IPS-18a (cell line): ENCODE measurements around the gene RAB4A.

Source experiments
- H3K27ac ChIP-seq: one replicate; pipeline ENCODE4 v1.5.1; 2013; ENCODE audit warnings: low read length
- H3K27me3 ChIP-seq: one replicate; pipeline ENCODE4 v1.6.1; 2013; ENCODE audit warnings: mild to moderate bottlenecking, low read length; ENCODE audit not compliant: control insufficient read depth, insufficient read depth
- H3K36me3 ChIP-seq: one replicate; pipeline ENCODE4 v1.6.1; 2013; ENCODE audit warnings: low read depth, low read length; ENCODE audit not compliant: control insufficient read depth
- H3K4me1 ChIP-seq: one replicate; pipeline ENCODE4 v1.6.1; 2013; ENCODE audit warnings: low read depth, low read length; ENCODE audit not compliant: control insufficient read depth
- H3K4me3 ChIP-seq: one replicate; pipeline ENCODE4 v1.5.1; 2013; ENCODE audit warnings: low read length
- H3K9ac ChIP-seq: one replicate; pipeline ENCODE4 v1.6.1; 2013; ENCODE audit warnings: mild to moderate bottlenecking, low read length, moderate library complexity
- H3K9me3 ChIP-seq: one replicate; pipeline ENCODE4 v1.6.1; 2013; ENCODE audit warnings: low read depth, low read length; ENCODE audit not compliant: control insufficient read depth

RAB4A gene

DNA sequence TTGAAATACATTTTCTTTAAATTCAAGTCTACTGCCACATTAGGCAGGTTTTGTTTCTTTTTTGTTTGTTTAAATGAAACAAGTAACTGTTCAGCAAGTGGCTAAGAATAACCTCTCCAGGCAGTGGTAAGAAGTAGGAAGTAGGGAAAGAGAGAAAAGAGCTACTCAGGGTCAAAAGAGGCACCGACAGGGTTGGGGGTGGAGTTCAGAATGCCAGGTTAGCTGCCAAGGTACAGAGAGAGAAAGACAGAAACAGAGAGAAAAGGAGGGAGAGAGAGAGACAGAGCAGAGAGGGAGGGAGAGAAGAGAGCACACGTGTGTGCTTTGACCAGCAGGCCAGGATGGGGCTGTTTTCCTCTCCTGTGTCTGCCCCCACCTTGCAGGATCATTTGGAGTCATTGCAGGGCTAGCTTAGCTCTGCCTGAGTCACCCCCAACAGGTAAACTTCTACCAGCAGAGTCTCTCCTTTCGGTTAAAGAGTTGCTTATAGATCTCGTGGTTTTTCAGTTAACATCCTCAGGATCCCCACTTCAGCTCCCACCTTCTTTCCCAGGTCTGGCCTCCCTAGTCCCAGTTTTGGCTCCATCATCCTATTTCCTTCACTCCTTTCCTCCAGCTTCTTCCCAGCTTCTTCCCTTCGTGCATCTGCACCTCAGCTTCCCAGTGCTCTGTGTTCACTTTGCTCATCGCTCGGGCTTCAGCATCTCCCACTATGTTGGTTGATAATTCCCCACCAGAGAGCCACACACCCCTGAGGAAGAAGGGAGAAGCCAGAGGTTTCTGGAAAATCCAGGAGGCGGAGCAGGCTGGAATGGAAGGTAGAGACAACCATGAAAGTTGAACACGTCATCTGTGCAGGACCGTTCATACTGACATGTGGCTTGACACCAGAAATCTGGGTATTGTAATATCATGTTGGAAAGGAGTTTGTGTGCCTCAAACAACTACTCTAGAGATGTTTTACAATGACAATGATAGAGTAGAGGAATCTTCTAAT, 21.8 kb upstream of the RAB4A start:
- no peaks in the 10 kb centered on the region for H3K27me3 ChIP-seq
- no peak overlapping the region for H3K27ac ChIP-seq
- H3K9ac ChIP-seq, result no peak overlapping the region

GRCh38 chr1:229249854-229250644, 20.9 kb upstream of the RAB4A start:
- Histone ChIP-seq H3K4me3 (no peak overlapping the region), H3K27ac (no peak overlapping the region), H3K9ac (no peak overlapping the region), H3K9me3 (no peaks in the 10 kb centered on the region), H3K27me3 (no peaks in the 10 kb centered on the region), H3K36me3 (no peaks in the 10 kb centered on the region), H3K4me1 (peaks cover 11% of the 10 kb centered on the region)

More for the DNA sequence above, 21.8 kb upstream of the RAB4A start:
- peaks cover 11% of the 10 kb centered on the region for H3K4me1 ChIP-seq
- no peaks in the 10 kb centered on the region for H3K9me3 ChIP-seq
- no peak overlapping the region for H3K4me3 ChIP-seq
- H3K36me3 ChIP-seq, result no peaks in the 10 kb centered on the region

- Histone ChIP-seq H3K9ac (no peak overlapping the region), H3K4me1 (peaks cover 11% of the 10 kb centered on the region), H3K27me3 (no peaks in the 10 kb centered on the region), H3K4me3 (no peak overlapping the region), H3K27ac (no peak overlapping the region), H3K36me3 (no peaks in the 10 kb centered on the region), H3K9me3 (no peaks in the 10 kb centered on the region)
Observed at GRCh38 chr1:229251185-229251584, 19.7 kb upstream of the RAB4A start.

- no peak overlapping the region for H3K4me3 ChIP-seq
- no peaks in the 10 kb centered on the region for H3K27me3 ChIP-seq
- no peaks in the 10 kb centered on the region for H3K9me3 ChIP-seq
- H3K36me3 ChIP-seq, result no peaks in the 10 kb centered on the region
- no peak overlapping the region for H3K9ac ChIP-seq
- no peak overlapping the region for H3K27ac ChIP-seq
- peaks cover 11% of the 10 kb centered on the region for H3K4me1 ChIP-seq
Observed at GRCh38 chr1:229252228-229252984, 18.5 kb upstream of the RAB4A start.

- Histone ChIP-seq H3K4me3 (no peak overlapping the region), H3K9ac (no peak overlapping the region), H3K27ac (no peak overlapping the region), H3K4me1 (peaks cover 12% of the 10 kb centered on the region), H3K9me3 (no peaks in the 10 kb centered on the region), H3K36me3 (no peaks in the 10 kb centered on the region), H3K27me3 (no peaks in the 10 kb centered on the region)
Observed at GRCh38 chr1:229253151-229253974, 17.5 kb upstream of the RAB4A start.

GRCh38 chr1:229254910-229255541, 15.9 kb upstream of the RAB4A start:
- H3K36me3 ChIP-seq, result no peaks in the 10 kb centered on the region
- H3K27ac ChIP-seq, result no peak overlapping the region
- H3K9me3 ChIP-seq, result no peaks in the 10 kb centered on the region
- H3K27me3 ChIP-seq, result no peaks in the 10 kb centered on the region
- H3K4me1 ChIP-seq, result peaks cover 17% of the 10 kb centered on the region
- no peak overlapping the region for H3K9ac ChIP-seq
- H3K4me3 ChIP-seq, result no peak overlapping the region

GRCh38 chr1:229258031-229258756, 12.7 kb upstream of the RAB4A start:
- Histone ChIP-seq H3K27me3 (no peaks in the 10 kb centered on the region), H3K27ac (no peak overlapping the region), H3K4me3 (no peak overlapping the region), H3K4me1 (peaks cover 12% of the 10 kb centered on the region), H3K9me3 (no peaks in the 10 kb centered on the region), H3K9ac (no peak overlapping the region), H3K36me3 (no peaks in the 10 kb centered on the region)

DNA sequence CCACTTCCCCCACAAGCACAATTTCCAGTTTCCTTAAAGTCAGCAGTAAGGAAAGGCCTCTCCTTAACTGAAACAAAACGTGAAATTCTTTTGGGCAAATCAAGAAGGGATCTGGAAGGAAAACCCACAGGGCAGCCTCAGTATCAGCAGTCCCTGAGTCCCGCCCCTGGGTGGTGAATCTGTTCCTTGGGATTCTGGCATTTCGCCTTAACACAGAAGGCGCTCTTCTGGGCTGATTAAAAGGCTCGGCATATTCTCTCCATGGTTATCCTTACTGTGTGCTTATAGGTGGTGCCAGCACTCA, 12.2 kb upstream of the RAB4A start:
- no peak overlapping the region for H3K27ac ChIP-seq
- no peaks in the 10 kb centered on the region for H3K27me3 ChIP-seq
- no peaks in the 10 kb centered on the region for H3K36me3 ChIP-seq
- no peaks in the 10 kb centered on the region for H3K9me3 ChIP-seq
- H3K4me3 ChIP-seq, result no peak overlapping the region
- H3K4me1 ChIP-seq, result peaks cover 7% of the 10 kb centered on the region
- no peak overlapping the region for H3K9ac ChIP-seq

DNA sequence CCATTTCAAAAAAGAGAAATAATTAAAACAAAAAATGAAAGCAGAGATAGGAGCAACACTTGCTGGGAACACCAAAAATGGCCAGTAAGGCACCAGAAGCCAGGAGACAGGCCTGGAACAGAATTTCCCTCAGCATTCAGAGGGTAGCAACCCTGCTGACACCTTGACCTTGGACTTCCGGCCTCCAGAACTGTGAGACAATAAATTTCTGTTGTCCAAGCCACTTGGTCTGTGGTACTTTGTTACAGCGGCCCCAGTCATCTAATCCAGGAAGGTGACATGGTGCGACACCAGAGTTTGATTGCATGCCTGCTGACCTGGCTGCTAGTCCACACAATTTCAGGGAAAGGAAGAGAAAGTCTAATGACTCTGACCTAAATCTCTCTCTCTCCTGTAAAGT, 10.6 kb upstream of the RAB4A start:
- Histone ChIP-seq H3K9me3 (no peaks in the 10 kb centered on the region), H3K27me3 (no peaks in the 10 kb centered on the region), H3K9ac (no peak overlapping the region), H3K4me1 (peaks cover 7% of the 10 kb centered on the region), H3K4me3 (no peak overlapping the region), H3K27ac (no peak overlapping the region), H3K36me3 (no peaks in the 10 kb centered on the region)

GRCh38 chr1:229262239-229262638, 8.7 kb upstream of the RAB4A start:
- no peak overlapping the region for H3K9ac ChIP-seq
- no peaks in the 10 kb centered on the region for H3K9me3 ChIP-seq
- H3K4me3 ChIP-seq, result no peak overlapping the region
- peaks cover 7% of the 10 kb centered on the region for H3K4me1 ChIP-seq
- H3K27ac ChIP-seq, result no peak overlapping the region
- no peaks in the 10 kb centered on the region for H3K36me3 ChIP-seq
- no peaks in the 10 kb centered on the region for H3K27me3 ChIP-seq
